ENCODE measurements around the gene KCNAB1. TPM values are rescaled to one million over a fixed set of nuclear protein-coding genes. Genes with fewer than 3 reads are reported as not detected.

The KCNAB1 gene
- total and polyA plus RNA-seq, 2 donors (not counting 1 experiment from before 2014, with no cell fraction given) = 0.03 to 0.33 TPM

DNA sequence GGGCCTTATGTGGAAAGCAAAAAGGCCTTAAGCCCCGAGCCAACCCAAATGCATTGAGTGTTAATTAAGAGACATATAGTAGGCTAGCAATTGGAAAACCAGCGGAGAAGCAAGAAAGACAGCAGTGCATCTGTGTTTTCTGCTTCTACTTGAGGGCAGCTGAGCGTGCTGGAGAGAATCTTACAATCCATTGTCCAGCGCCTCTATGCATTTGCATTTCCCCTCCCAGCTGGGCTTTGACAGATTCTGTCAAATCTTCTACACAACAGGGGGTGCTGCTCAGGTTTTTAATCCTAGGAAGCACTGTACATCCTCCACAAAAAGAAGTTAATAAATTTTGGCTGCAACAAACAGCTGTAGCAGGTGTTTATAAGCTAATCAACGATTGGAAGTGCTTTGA, 410.6 kb downstream of the KCNAB1 start:
- TF ChIP-seq, protein P1, sequence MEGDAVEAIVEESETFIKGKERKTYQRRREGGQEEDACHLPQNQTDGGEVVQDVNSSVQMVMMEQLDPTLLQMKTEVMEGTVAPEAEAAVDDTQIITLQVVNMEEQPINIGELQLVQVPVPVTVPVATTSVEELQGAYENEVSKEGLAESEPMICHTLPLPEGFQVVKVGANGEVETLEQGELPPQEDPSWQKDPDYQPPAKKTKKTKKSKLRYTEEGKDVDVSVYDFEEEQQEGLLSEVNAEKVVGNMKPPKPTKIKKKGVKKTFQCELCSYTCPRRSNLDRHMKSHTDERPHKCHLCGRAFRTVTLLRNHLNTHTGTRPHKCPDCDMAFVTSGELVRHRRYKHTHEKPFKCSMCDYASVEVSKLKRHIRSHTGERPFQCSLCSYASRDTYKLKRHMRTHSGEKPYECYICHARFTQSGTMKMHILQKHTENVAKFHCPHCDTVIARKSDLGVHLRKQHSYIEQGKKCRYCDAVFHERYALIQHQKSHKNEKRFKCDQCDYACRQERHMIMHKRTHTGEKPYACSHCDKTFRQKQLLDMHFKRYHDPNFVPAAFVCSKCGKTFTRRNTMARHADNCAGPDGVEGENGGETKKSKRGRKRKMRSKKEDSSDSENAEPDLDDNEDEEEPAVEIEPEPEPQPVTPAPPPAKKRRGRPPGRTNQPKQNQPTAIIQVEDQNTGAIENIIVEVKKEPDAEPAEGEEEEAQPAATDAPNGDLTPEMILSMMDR (conservative IDR thresholded peaks at IDR 0.05 in 1 of 2, IDR thresholded peaks at IDR 0.05 in 1 of 2; ENCODE audit: low read depth in 1 of 2, low read length in 2 of 2) = no peak
- TF ChIP-seq EZH2 (IDR thresholded peaks at IDR 0.05; ENCODE audit: low read length, missing control alignments) = no peak
- H3K9ac ChIP-seq (ENCODE audit: insufficient read depth, low read length) = no peak overlapping the region
- H3K4me2 ChIP-seq (ENCODE audit: extremely low read depth, insufficient read depth, low read length) = no peak overlapping the region
- no peaks in the 10 kb centered on the region for H3K79me2 ChIP-seq (ENCODE audit: control insufficient read depth, insufficient read depth, low read length)
- H3K27ac ChIP-seq (ENCODE audit: insufficient read depth, low read length) = no peak overlapping the region
- H4K20me1 ChIP-seq (ENCODE audit: control insufficient read depth, extremely low read depth, insufficient read depth, low read length) = no peaks in the 10 kb centered on the region
- no peak overlapping the region for H3K4me3 ChIP-seq (replicated peaks in 1 of 4; ENCODE audit: control extremely low read depth in 1 of 4, insufficient read depth in 1 of 4, low read depth in 3 of 4, low read length in 4 of 4)
- H3K36me3 ChIP-seq (ENCODE audit: control insufficient read depth, insufficient read depth, low read length) = no peaks in the 10 kb centered on the region
- no peaks in the 10 kb centered on the region for H3K27me3 ChIP-seq (ENCODE audit: control insufficient read depth, insufficient read depth, low read length)
- peaks cover 6% of the 10 kb centered on the region for H3K4me1 ChIP-seq (ENCODE audit: control insufficient read depth, extremely low read depth, insufficient read depth, low read length)
- DNase-seq (ENCODE audit: low read depth in 2 of 2) = no peak
- no peaks in the 10 kb centered on the region for H3K9me3 ChIP-seq (ENCODE audit: control insufficient read depth, insufficient read depth, low read depth, low read length)
- H2AFZ ChIP-seq (ENCODE audit: low read length) = no peak overlapping the region

DNA sequence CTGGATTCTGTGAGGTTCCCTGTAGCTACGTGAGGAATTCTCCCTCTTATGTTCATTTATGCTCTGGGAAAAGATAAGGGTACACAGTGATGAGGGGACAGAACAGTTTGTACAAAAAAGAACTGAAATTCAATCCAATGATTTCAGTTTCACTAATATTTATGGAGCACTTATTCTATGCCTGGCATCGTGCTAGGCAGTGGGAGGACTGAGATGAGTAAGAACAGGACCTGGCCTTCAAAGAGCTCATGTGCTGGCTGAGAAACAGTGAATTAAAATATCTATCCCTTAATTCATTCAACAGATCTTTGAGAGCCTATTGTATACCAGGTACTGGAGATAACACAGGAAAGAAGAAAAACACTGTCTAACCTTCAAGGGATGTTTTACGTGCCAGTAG, 412.4 kb downstream of the KCNAB1 start:
- H3K36me3 ChIP-seq (ENCODE audit: control insufficient read depth, insufficient read depth, low read length) = no peaks in the 10 kb centered on the region
- peak in 1 of 2 donors; percentile 32 for DNase-seq (ENCODE audit: low read depth in 2 of 2)
- H4K20me1 ChIP-seq (ENCODE audit: control insufficient read depth, extremely low read depth, insufficient read depth, low read length) = no peaks in the 10 kb centered on the region
- H3K79me2 ChIP-seq (ENCODE audit: control insufficient read depth, insufficient read depth, low read length) = no peaks in the 10 kb centered on the region
- no peaks in the 10 kb centered on the region for H3K9me3 ChIP-seq (ENCODE audit: control insufficient read depth, insufficient read depth, low read depth, low read length)
- no peak overlapping the region for H3K4me3 ChIP-seq (replicated peaks in 1 of 4; ENCODE audit: control extremely low read depth in 1 of 4, insufficient read depth in 1 of 4, low read depth in 3 of 4, low read length in 4 of 4)
- no peak overlapping the region for H3K4me2 ChIP-seq (ENCODE audit: extremely low read depth, insufficient read depth, low read length)
- H3K9ac ChIP-seq (ENCODE audit: insufficient read depth, low read length) = no peak overlapping the region
- H3K27ac ChIP-seq (ENCODE audit: insufficient read depth, low read length) = no peak overlapping the region
- peaks cover 8% of the 10 kb centered on the region for H3K4me1 ChIP-seq (ENCODE audit: control insufficient read depth, extremely low read depth, insufficient read depth, low read length)
- TF ChIP-seq, protein P1 (conservative IDR thresholded peaks at IDR 0.05 in 1 of 2, IDR thresholded peaks at IDR 0.05 in 1 of 2; ENCODE audit: low read depth in 1 of 2, low read length in 2 of 2) = no peak
- TF ChIP-seq EZH2 (IDR thresholded peaks at IDR 0.05; ENCODE audit: low read length, missing control alignments) = no peak
- no peak overlapping the region for H2AFZ ChIP-seq (ENCODE audit: low read length)
- no peaks in the 10 kb centered on the region for H3K27me3 ChIP-seq (ENCODE audit: control insufficient read depth, insufficient read depth, low read length)

DNA sequence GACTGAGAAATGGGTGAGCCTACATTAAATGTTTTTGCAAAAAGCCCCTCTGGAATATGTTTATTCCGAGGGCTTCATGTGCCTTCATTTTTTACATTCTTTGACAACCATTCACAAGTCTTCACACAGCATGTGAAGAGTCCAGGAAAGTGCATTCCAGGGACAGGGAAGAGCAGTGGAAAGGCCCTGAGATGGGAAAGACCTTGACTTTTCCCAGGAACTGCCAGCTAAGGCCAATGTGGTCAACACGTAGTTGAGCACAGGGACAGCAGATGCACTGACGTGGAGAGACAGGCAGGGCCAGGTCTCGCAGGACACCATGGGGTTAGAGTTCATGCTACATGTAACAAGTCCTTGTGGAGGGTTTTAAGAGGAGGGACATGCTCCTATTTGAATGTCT, 412.8 kb downstream of the KCNAB1 start:
- Histone ChIP-seq H3K9ac (ENCODE audit: insufficient read depth, low read length) (no peak overlapping the region), H3K4me2 (ENCODE audit: extremely low read depth, insufficient read depth, low read length) (no peak overlapping the region), H3K36me3 (ENCODE audit: control insufficient read depth, insufficient read depth, low read length) (no peaks in the 10 kb centered on the region), H4K20me1 (ENCODE audit: control insufficient read depth, extremely low read depth, insufficient read depth, low read length) (no peaks in the 10 kb centered on the region), H3K4me3 (replicated peaks in 1 of 4; ENCODE audit: control extremely low read depth in 1 of 4, insufficient read depth in 1 of 4, low read depth in 3 of 4, low read length in 4 of 4) (no peak overlapping the region), H3K9me3 (ENCODE audit: control insufficient read depth, insufficient read depth, low read depth, low read length) (no peaks in the 10 kb centered on the region), H2AFZ (ENCODE audit: low read length) (no peak overlapping the region), H3K27ac (ENCODE audit: insufficient read depth, low read length) (no peak overlapping the region), H3K27me3 (ENCODE audit: control insufficient read depth, insufficient read depth, low read length) (no peaks in the 10 kb centered on the region), H3K4me1 (ENCODE audit: control insufficient read depth, extremely low read depth, insufficient read depth, low read length) (peaks cover 8% of the 10 kb centered on the region), H3K79me2 (ENCODE audit: control insufficient read depth, insufficient read depth, low read length) (no peaks in the 10 kb centered on the region)
- peak; percentile 54 for DNase-seq (ENCODE audit: low read depth in 2 of 2)
- TF ChIP-seq, protein P1 (conservative IDR thresholded peaks at IDR 0.05 in 1 of 2, IDR thresholded peaks at IDR 0.05 in 1 of 2; ENCODE audit: low read depth in 1 of 2, low read length in 2 of 2) = no peak
- TF ChIP-seq EZH2 (IDR thresholded peaks at IDR 0.05; ENCODE audit: low read length, missing control alignments) = no peak

Data from fibroblast of lung (primary cell).